DMS79 (cell line): ENCODE results near the gene BCKDK.
"Not testable (repeated sequence)": the region's sequence is repeated elsewhere in the genome, so short reads cannot be mapped to it uniquely, and the experiment has no call there.

Source experiments
- DNase-seq: peaks from one replicate; lab custom pipeline; 2025; lab: John Stamatoyannopoulos, UW

BCKDK gene

DNA sequence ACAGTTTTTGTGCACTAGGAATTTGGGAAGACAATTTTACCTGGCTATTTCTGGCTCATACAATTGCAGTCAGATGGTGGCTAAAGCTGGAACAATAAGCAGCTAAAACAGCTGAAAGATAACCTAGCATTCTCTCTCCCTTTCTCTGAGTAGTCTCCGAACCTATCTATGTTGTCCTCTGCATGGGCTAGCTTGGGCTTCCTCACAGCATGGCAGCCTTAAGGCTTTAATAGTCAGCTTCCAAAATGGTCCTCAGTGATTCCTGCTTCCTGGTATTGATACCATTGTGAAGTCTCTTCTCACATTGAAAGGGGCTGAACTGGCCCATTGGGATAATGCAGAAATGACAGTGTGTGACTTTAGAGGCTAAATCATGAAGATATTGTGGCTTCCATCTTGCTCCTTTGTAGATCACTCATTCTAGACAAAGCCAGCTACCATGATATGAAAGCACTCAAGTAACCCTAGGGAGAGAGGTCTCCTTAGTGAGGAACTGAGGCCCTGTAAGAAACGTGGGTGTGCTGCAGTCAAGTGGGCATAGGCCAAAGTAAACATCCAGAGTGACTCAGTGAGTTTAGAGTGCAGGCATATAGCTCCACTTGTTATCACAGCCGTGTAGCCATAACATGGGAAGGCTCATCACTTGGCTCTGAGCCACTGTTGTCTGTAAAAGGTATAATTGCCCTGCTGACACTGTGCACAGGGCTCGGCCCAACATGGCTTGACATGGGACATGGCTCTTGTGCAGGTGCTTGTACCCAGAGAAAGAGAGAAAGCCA is 8.1 kb upstream of the BCKDK start:
- DNase-seq = no peak

DNA sequence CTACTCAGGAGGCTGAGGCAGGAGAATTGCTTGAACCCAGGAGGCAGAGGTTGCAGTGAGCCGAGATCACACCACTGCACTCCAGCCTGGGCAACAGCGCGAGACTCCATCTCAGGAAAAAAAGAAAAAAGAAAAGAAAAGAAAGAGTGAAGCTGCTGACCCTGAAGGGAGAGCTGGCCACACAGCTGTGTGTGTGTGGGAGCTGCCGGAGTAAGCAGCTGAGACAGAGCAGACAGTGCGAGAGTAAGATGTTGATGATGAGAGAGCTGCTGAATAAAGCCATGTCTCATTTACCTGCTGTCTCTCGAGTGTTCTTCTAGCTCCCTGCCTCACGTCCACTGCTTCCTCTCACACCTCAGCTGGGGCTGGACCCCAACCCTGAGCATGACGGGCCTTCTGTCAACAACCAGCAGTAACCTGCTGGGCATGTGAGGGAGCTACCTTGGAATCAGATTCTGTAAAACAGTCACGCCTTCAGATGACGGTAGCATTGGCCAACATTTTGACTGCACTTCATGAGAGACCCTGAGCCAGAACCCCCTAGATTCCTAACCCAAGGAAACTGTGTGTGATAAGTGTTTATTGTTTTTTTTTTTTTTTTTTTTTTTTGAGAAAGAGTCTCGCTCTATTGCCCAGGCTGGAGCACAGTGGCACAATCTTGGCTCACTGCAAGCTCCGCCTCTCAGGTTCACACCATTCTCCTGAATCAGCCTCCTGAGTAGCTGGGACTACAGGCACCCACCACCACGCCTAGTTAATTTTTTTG is 7.1 kb upstream of the BCKDK start:
- DNase-seq = not testable (repeated sequence)

- DNase-seq = no peak
Measured at GRCh38 chr16:31105677-31106213, 2.4 kb upstream of the BCKDK start.

DNA sequence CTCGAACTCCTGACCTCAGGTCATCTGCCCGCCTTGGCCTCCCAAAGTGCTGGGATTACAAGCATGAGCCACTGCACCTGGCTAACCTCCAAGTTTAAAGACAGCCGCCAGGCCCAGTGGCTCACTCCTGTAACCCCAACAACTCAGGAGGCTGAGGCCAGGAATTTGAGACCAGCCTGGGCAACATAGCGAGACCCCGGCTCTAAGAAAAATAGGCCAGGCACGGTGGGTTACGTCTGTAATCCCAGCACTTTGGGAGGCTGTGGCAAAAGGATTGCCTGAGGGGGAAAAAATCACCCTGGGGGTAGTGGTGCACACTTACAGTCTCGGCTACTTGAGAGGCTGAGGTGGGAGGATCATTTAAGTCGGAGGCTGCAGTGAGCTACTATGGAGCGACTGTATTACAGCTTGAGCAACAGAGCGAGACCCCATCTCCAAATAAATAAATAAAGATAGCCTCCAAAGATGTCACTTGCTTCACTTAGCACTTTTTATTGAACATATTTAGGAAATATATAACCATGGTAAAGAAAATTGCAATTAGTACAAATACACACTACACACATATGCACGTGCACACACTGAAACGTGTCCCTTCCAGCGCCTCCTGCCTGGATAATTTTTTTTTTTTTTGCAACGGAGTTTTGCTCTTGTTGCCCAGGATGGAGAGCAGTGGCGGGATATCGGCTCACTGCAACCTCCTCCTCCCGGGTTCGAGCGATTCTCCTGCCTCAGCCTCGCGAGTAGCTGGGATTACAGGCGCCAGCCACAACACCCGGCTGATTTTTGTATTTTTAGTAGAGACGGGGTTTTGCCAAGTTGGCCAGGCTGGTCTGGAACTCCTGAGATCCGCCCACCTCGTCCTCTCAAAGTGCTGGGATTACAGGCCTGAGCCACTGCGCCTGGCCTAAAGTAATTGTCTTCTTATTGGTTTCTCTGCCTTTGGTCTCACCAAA is 1.4 kb upstream of the BCKDK start:
- DNase-seq = no peak

- no peak for DNase-seq
Measured at GRCh38 chr16:31107465-31107867, 720 bp upstream of the BCKDK start.

- no peak for DNase-seq
Measured at GRCh38 chr16:31108794-31109558, 790 bp downstream of the BCKDK start.

GRCh38 chr16:31109622-31110021 is 1.4 kb downstream of the BCKDK start:
- DNase-seq = no peak

- no peak for DNase-seq
Measured at GRCh38 chr16:31110106-31111034, 2.2 kb downstream of the BCKDK start.

DNA sequence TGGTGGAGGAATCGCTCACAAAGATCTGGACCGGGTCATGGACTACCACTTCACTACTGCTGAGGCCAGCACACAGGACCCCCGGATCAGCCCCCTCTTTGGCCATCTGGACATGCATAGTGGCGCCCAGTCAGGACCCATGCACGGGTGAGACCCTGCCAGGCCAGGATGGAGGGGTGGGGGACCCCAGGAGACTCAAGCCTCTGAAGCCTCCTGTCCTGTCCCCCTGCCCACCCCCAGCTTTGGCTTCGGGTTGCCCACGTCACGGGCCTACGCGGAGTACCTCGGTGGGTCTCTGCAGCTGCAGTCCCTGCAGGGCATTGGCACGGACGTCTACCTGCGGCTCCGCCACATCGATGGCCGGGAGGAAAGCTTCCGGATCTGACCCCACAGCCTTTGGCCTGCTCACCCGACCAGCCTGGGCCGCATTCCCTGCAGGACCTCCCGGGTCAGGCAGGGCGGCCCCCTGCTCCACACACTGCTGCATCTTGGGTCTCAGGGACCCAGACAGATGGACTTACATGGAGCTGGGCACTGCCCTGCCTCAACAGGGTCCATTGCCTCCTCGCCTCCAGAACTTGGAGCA is 3.8 kb downstream of the BCKDK start:
- DNase-seq = no peak

GRCh38 chr16:31112711-31113110 is 4.5 kb downstream of the BCKDK start:
- DNase-seq = no peak

- no peak for DNase-seq
Measured at GRCh38 chr16:31113121-31114120, 5.2 kb downstream of the BCKDK start.

GRCh38 chr16:31114468-31114867 is 6.3 kb downstream of the BCKDK start:
- DNase-seq = no peak

DNA sequence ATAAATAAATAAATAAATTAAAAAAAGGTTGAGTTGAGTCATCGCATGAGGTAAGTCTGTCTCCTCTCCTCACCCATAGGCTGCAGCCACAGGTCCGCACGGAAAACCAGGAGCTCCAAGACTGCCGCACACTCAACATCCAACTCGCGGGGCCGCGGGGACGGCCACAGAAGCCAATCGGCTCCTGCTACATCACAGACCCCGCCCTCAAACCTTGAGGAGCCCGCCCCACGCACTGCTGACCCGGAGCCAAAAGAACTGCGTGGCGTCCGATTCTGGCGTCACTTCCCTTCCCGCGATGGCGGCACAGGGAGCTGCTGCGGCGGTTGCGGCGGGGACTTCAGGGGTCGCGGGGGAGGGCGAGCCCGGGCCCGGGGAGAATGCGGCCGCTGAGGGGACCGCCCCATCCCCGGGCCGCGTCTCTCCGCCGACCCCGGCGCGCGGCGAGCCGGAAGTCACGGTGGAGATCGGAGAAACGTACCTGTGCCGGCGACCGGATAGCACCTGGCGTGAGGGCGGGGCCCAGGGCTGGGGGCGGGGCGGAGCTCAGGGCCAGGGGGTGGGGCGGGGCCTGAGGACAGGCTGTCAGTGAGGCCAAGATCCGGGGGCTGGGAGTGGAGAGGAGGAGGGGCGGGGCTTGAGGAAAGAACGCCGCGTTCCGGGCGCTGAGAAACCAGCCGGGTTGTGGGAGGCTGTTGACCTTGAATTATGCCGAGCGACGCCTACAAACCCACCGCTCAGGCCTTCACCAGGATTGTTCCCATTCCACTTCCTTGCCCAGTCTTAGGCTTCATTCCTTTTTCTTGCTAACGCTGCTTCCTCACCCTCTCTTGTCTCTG is 9.4 kb downstream of the BCKDK start, which contains the start of gene KAT8:
Gene KAT8, plus strand, starts transcription at position 281 of the 839 bp plus-strand sequence. Its CDS starts 18 bp downstream, at position 299.
- DNase-seq = peak; percentile 98

GRCh38 chr16:31118223-31119155 is 10.3 kb downstream of the BCKDK start:
- DNase-seq = no peak

DNA sequence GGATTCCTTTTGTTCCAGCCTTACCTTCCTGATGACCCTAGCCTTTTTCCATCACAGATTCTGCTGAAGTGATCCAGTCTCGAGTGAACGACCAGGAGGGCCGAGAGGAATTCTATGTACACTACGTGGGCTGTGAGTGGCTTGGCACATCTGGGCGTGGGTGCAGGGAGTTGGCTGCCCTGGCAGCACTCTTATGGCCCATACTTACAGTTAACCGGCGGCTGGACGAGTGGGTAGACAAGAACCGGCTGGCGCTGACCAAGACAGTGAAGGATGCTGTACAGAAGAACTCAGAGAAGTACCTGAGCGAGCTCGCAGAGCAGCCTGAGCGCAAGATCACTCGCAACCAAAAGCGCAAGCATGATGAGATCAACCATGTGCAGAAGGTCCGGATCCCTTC is 11.9 kb downstream of the BCKDK start:
- DNase-seq = no peak

DNA sequence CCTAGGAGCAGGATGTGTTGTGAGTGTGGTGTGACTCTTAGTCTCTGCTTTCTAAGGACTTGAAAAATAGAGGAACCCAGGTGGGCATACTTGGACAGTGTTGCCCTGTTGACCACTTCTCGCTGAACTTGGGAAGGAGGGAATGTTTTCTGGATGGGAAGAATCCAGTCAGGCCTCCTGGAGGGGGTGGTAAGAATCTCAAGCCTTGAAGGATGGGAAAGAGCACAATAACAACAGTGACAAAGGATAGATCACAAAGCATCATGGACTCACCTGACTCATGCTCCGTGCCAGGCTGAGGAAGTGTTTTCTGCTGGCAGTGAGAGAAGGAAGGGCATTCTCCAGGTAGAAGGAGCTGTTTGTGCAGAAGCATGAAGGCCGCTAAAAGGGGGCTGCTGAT is 17.7 kb downstream of the BCKDK start:
- no peak for DNase-seq
